Omental fat pad (tissue), 4 donors: ENCODE data around the gene ARRDC3. TPM values are rescaled to one million over a fixed set of nuclear protein-coding genes. Genes with fewer than 3 reads are reported as not detected.
"Not testable (repeated sequence)": the region's sequence is repeated elsewhere in the genome, so short reads cannot be mapped to it uniquely, and the experiment has no call there.

Experiments
- ATAC-seq: fragments of 150-250 bp; one replicate; pipeline ENCODE4 v1.9.1; 2016; ENCODE audit warnings: mild to moderate bottlenecking, moderate library complexity; ENCODE audit not compliant: low FRiP score
- DNase-seq: peaks from one replicate; pipeline ENCODE4 v3.0.0-alpha.2; 2019; ENCODE audit warnings: low spot score
- CTCF ChIP-seq, 3 donors: fragments of 450-650 bp; IDR thresholded peaks; one replicate each; pipeline ENCODE4 v1.5.1; 2016 to 2017; ENCODE audit warnings: antibody characterized with exemption in 3 of 3, mild to moderate bottlenecking in 3 of 3, moderate library complexity in 2 of 3
- total RNA-seq, 4 donors: library from RNA; depleted of rRNA; stranded (reverse); fragments of >200 nt; gene quantifications; one replicate each; pipeline ENCODE4 v1.1.0, GENCODE V29; 2016

Gene ARRDC3
- total RNA-seq, 4 donors from 2014 or later: 36.8 to 87.0 (median 61.0) TPM

- DNase-seq (no peak), ATAC-seq (no peak)
- no peak for TF ChIP-seq CTCF (IDR thresholded peaks at IDR 0.05)
Measured at GRCh38 chr5:91403438-91403837, 20.3 kb upstream of the ARRDC3 start.

- TF ChIP-seq CTCF (IDR thresholded peaks at IDR 0.05): no peak
- ATAC-seq (no peak), DNase-seq (no peak)
Measured at GRCh38 chr5:91401175-91401574, 18.1 kb upstream of the ARRDC3 start.

GRCh38 chr5:91397791-91398190, 14.7 kb upstream of the ARRDC3 start:
- DNase-seq (no peak), ATAC-seq (no peak)
- TF ChIP-seq CTCF (IDR thresholded peaks at IDR 0.05): no peak

GRCh38 chr5:91390268-91390667, 7.2 kb upstream of the ARRDC3 start:
- DNase-seq: no peak
- TF ChIP-seq CTCF (IDR thresholded peaks at IDR 0.05): no peak
- ATAC-seq: no peak

GRCh38 chr5:91389555-91389954, 6.4 kb upstream of the ARRDC3 start:
- not testable (repeated sequence) for ATAC-seq, DNase-seq

- no peak for DNase-seq
- ATAC-seq: no peak
- TF ChIP-seq CTCF (IDR thresholded peaks at IDR 0.05): no peak
Measured at GRCh38 chr5:91388362-91388761, 5.2 kb upstream of the ARRDC3 start.

GRCh38 chr5:91386120-91386519, 3.0 kb upstream of the ARRDC3 start:
- ATAC-seq (no peak), DNase-seq (no peak)
- no peak for TF ChIP-seq CTCF (IDR thresholded peaks at IDR 0.05)

GRCh38 chr5:91385596-91385995, 2.5 kb upstream of the ARRDC3 start:
- ATAC-seq, DNase-seq: not testable (repeated sequence)
